ENCODE measurements around the gene HTR1B.

The HTR1B gene

GRCh38 chr6:77425671-77426070 is 37.6 kb downstream of the HTR1B start:
- H3K27me3 ChIP-seq (ENCODE audit: control insufficient read depth, insufficient read depth, low read length) = no peaks in the 10 kb centered on the region
- no peaks in the 10 kb centered on the region for H3K36me3 ChIP-seq (ENCODE audit: control insufficient read depth, insufficient read depth, low read length)
- no peaks in the 10 kb centered on the region for H3K4me1 ChIP-seq (ENCODE audit: control insufficient read depth, insufficient read depth, low read length)
- H3K4me3 ChIP-seq (ENCODE audit: low read depth, low read length) = no peak overlapping the region
- H3K9me3 ChIP-seq (ENCODE audit: control insufficient read depth, insufficient read depth, low read length) = no peaks in the 10 kb centered on the region
- H3K27ac ChIP-seq (ENCODE audit: low read depth, low read length) = no peak overlapping the region
- no peak overlapping the region for H3K9ac ChIP-seq (ENCODE audit: low read depth, low read length)

- Histone ChIP-seq H3K36me3 (ENCODE audit: control insufficient read depth, insufficient read depth, low read length) (no peaks in the 10 kb centered on the region), H3K27me3 (ENCODE audit: control insufficient read depth, insufficient read depth, low read length) (no peaks in the 10 kb centered on the region), H3K9me3 (ENCODE audit: control insufficient read depth, insufficient read depth, low read length) (no peaks in the 10 kb centered on the region), H3K9ac (ENCODE audit: low read depth, low read length) (no peak overlapping the region), H3K4me1 (ENCODE audit: control insufficient read depth, insufficient read depth, low read length) (no peaks in the 10 kb centered on the region), H3K4me3 (ENCODE audit: low read depth, low read length) (no peak overlapping the region), H3K27ac (ENCODE audit: low read depth, low read length) (no peak overlapping the region)
Observed at GRCh38 chr6:77425216-77425615, 38.1 kb downstream of the HTR1B start.

GRCh38 chr6:77424761-77425160 is 38.5 kb downstream of the HTR1B start:
- Histone ChIP-seq H3K27me3 (ENCODE audit: control insufficient read depth, insufficient read depth, low read length) (no peaks in the 10 kb centered on the region), H3K9ac (ENCODE audit: low read depth, low read length) (no peak overlapping the region), H3K9me3 (ENCODE audit: control insufficient read depth, insufficient read depth, low read length) (no peaks in the 10 kb centered on the region), H3K4me1 (ENCODE audit: control insufficient read depth, insufficient read depth, low read length) (no peaks in the 10 kb centered on the region), H3K36me3 (ENCODE audit: control insufficient read depth, insufficient read depth, low read length) (no peaks in the 10 kb centered on the region), H3K4me3 (ENCODE audit: low read depth, low read length) (no peak overlapping the region), H3K27ac (ENCODE audit: low read depth, low read length) (no peak overlapping the region)

- Histone ChIP-seq H3K27ac (ENCODE audit: low read depth, low read length) (no peak overlapping the region), H3K4me3 (ENCODE audit: low read depth, low read length) (no peak overlapping the region), H3K9me3 (ENCODE audit: control insufficient read depth, insufficient read depth, low read length) (no peaks in the 10 kb centered on the region), H3K27me3 (ENCODE audit: control insufficient read depth, insufficient read depth, low read length) (no peaks in the 10 kb centered on the region), H3K36me3 (ENCODE audit: control insufficient read depth, insufficient read depth, low read length) (no peaks in the 10 kb centered on the region), H3K4me1 (ENCODE audit: control insufficient read depth, insufficient read depth, low read length) (no peaks in the 10 kb centered on the region), H3K9ac (ENCODE audit: low read depth, low read length) (no peak overlapping the region)
Observed at GRCh38 chr6:77416839-77417238, 46.5 kb downstream of the HTR1B start.

GRCh38 chr6:77415706-77416105 is 47.6 kb downstream of the HTR1B start:
- no peak overlapping the region for H3K9ac ChIP-seq (ENCODE audit: low read depth, low read length)
- H3K27me3 ChIP-seq (ENCODE audit: control insufficient read depth, insufficient read depth, low read length) = no peaks in the 10 kb centered on the region
- H3K4me1 ChIP-seq (ENCODE audit: control insufficient read depth, insufficient read depth, low read length) = no peaks in the 10 kb centered on the region

More at GRCh38 chr6:77415706-77416105, 47.6 kb downstream of the HTR1B start:
- no peaks in the 10 kb centered on the region for H3K9me3 ChIP-seq (ENCODE audit: control insufficient read depth, insufficient read depth, low read length)
- H3K27ac ChIP-seq (ENCODE audit: low read depth, low read length) = no peak overlapping the region
- H3K36me3 ChIP-seq (ENCODE audit: control insufficient read depth, insufficient read depth, low read length) = no peaks in the 10 kb centered on the region
- H3K4me3 ChIP-seq (ENCODE audit: low read depth, low read length) = no peak overlapping the region
